Renal pelvis (tissue), 4 donors: ENCODE results near the gene WWP2. TPM values are rescaled to one million over a fixed set of nuclear protein-coding genes. Genes with fewer than 3 reads are reported as not detected.
A peak's percentile ranks its signal among the peaks of the same experiment; 100 is the strongest.
"Not testable (repeated sequence)": the region's sequence is repeated elsewhere in the genome, so short reads cannot be mapped to it uniquely, and the experiment has no call there.

Experiments used
- DNase-seq: peaks from one replicate; pipeline ENCODE4 v3.0.0-alpha.2; 2013
- polyA plus RNA-seq, 3 donors: library from polyadenylated mRNA; unstranded; fragments of 120-200 nt; gene quantifications; one replicate each; pipeline ENCODE4 v1.2.1, GENCODE V29; 2013; ENCODE audit not compliant: insufficient read length in 3 of 3

Gene WWP2
- polyA plus RNA-seq, 3 donors = 45.9 to 55.4 (median 53.9) TPM

DNA sequence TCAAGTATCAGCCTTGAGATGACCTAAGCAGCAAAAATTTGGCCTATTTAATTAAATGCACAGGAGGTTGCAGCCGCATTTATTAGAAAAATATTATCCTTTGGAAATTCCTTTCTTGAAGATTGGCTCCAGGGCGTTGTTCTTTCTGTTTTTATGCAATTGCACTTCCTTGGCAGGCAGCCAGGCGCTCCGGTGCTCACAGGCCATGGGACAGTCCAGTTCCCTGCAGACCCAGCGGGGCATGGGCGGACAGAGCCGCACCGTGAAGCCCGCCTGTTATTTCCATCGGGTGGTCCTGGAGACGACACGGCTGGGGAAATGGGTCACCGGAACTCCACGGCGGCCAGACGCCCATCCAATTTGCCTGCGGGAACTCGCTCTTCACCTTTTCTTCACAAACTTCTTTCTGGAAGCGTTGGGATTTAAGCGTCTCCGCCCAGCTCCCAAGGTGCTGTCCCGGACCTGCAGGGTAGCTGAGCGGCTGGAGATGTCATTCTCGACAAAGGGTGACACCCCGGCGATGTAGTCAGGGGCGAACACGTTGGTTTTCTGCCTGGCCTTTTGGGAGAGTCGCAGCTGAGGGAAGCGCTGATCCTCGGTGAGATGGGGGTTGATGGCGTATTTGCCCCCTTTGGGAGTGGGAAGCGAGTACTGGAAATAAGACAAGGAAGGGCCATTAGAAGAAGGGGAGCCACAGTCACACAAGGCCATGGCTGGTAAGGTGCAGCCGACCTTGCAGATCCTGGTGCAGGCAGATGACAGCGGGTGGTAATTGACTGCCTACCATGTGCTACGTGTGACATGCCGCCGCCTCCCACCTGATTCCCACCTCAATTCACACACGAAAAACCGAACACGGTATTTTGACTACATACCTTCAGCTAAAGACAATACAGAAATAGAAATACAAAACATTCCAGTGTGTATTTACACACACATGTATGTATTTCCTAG, 19.9 kb upstream of the WWP2 start:
- DNase-seq = peak; percentile 65

DNA sequence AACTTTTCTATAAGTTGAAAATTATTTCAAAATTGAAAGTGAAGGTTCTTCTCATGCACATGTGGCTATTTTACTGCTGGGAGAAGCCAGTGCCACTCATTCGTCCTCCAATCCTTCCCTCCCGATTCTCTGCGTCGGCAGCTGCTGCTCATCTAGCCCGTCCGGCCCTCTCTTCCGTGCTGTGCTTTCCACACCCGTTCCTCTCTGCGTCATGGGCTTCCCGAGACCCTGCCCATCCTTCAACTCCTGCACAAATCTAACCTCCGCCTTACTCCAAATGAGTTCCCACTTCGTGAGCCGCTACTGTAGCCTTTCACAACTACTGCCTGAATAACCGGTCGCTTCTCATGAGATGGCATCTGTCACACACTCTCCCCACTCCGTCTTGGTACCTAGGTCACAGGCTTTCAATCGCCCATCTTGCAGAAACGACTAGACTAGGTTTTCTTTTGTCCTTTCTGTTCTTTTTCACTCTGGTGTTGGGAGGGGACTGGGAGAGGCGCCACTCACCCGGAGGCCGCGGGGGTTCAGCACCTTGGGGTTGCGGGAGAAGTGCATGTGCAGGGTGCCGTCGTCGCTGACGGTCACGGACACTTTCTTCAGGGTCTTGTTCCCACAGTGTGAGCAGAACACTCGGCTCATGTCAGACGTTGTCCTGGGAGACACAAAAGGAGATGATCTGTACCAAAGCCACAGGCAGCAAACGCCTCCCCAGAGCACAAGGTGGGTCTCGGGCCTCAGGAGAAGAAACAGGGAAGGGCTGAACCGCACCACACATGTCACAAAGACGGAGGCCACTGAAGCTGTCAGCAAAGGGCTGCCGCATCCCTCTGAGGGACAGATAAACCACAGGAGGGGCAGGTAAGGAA, 17.5 kb upstream of the WWP2 start:
- no peak for DNase-seq

DNA sequence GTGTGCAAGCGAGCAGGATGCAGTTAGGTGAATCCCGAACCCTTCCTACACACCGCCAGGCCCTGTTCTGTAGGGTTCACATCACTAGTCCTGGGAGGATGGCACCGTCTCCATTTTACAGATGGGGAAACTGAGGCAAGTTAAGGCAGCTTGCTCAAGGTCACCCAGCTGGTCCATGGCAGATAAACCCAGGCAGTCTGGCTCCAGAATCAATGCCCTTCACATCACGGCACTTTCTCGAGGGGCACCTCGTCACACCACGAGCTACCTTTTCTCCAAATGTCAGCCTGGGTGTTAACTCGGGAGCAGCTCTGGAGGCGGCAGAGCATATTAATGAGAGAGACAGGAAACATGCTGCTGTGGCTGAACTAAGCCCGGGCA, 16.9 kb upstream of the WWP2 start:
- DNase-seq = no peak

DNA sequence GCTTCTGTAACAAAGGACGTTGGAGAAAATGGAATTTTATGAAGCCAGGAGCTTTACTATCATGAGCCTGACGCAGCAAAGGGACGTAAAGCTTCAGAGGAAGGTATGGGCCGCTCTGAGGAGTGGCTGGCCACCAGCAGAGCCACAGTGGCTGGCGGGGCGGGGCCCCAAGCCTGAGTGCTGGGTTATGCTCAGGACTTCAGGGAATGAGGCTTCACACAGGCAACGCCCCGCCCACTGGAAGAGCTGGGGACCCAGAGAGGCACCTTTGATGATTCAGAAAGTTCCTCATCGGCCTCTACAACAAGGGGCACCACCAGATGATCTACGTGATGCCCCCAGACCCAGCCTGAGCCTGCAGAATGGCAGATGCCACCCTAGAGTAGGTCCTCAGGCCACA, 16.2 kb upstream of the WWP2 start:
- DNase-seq = no peak

DNA sequence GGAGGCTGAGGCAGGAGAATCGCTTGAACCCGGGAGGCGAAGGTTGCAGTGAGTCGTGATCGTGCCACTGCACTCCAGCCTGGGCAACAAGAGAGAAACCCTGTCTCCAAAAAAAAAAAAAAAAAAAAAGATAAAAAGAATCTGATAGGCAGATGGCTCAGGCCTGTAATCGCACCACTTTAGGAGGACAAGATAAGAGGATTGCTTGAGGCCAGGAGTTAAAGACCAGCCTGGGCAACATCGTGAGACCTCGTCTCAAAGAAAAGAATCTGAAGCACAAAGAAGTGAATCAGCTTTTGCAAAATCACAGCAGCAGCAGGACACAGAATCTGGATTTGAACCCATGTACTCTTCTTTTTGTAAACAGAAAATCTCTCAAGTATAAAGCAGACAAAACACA, 15.0 kb upstream of the WWP2 start:
- DNase-seq = no peak

DNA sequence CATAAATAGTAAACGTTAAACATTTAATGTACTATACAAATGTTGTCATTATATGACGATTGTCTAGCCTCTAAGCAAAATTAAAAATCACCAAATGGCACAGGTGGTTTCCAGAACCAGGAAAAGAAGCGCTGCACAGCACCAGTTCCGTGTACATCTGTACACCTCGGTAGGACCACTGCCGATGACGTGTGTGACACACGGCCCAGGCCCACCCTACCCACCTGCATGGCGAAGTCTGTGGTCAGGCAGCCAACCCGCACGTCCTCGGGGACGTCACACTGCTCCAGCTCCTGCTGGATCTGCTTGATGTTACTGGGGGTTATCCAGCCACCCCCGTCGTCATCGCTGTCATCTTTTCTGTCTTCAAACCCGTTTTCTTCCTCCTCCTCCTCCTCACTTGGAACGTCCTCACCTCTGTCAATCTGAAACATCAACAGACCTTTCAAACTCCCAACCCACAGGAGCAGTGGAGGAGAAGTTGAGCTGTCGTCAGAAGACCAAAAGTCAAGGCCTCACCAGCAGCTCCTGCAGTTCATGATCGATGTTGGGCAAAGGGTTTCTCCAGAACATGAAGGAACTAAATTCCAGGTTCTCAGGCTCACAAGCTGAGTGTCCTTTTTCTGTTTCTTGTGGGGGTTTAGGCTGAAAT, 13.3 kb upstream of the WWP2 start:
- no peak for DNase-seq

DNA sequence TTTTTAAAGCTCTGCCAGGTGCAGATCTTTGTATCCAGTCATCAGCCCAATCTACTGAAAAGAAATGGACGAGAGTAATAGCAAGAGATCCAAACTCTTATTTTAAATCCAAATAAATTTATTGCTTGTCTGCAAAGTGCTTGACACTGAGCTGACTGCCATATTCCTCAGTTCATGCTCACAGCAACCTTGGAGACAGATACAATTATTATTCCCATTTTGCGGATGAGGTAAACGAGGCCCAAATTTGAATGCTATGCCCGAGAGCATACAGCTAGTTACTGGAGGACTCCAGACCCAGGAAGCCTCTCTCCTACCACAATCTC, 8.0 kb upstream of the WWP2 start:
- DNase-seq = no peak

DNA sequence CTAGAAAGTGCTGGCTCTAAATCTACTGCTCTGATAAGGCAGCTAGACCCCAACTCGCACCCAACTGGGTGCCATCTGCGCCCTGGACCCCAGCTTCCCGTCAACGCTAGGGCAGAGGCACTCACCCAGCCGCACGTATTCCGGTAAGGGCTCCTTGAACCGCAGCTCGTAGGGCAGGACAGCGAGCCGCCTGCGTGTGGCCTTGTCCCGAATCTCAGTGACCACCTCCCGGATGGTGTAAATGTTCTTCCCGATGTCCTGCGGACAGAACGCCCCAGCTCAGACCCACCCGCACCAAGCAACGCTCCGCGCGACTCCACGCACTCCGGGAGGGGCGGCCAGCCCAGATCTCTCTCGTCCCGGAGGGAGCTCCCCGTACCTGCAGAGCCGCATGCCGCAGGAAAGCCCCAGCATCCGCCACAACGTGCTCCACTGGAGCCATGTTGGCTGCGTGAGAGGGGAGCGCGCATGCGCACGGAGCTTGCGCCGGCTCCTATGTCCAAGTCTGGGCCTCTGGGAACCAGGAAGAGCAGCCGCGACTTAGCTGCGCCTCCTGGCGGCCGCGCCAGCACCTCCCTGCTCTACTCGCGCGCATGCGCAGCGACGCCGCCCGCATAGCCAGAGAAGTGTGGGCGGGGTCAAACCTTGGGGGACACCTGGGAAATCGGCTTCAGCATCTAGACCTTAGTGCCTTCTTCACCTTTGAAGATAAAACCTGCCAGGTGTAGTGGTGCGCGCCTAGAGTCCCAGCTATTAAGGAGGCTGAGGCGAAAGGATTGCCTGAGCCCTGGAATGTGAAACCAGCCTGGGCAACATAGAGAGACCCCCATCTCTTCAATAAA, 7.4 kb upstream of the WWP2 start, which contains the start of gene NOB1:
Gene NOB1 (minus strand): TSS at position 458 of the 842 bp plus-strand sequence. CDS start 16 bp downstream, at position 442.
- peak; percentile 96 for DNase-seq

DNA sequence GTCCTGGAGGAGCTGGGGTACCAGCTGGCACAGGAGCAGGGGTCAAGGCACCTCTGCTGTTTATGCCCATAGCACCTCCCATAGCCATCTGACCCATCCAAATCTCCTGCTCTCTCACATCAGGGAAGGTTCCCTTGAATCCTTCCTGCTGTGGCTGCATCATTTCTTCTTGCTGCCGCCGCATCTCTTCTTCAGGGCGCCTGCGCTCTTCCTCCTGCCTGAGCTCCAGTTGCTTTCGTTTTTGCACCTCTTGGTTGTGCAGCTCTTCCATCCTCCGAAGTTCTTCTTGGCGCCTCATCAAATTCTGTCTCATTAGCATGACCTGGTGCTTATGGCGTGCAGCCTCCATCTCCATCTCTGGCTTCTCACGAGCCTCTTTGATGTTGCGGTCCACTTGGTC, 5.4 kb upstream of the WWP2 start:
- no peak for DNase-seq

DNA sequence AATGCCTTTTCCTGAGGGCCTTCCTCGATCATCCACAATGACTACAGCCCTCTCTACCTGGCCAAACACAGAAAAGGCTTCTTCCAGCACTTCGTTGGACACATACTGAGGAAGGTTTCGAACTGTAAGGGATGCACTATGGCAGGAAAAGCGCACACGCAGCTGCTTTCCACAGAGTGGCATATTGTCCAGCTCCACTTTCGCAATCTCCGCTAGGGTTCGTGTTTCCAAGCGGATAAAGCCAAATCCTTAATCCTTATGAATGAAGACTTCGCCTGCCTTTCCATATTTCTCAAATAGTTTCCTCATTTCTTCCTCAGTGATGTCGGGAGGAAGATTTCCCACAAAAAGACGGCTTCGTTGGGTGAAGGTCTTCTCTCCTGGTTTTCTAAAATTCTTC, 4.8 kb upstream of the WWP2 start:
- not testable (repeated sequence) for DNase-seq

DNA sequence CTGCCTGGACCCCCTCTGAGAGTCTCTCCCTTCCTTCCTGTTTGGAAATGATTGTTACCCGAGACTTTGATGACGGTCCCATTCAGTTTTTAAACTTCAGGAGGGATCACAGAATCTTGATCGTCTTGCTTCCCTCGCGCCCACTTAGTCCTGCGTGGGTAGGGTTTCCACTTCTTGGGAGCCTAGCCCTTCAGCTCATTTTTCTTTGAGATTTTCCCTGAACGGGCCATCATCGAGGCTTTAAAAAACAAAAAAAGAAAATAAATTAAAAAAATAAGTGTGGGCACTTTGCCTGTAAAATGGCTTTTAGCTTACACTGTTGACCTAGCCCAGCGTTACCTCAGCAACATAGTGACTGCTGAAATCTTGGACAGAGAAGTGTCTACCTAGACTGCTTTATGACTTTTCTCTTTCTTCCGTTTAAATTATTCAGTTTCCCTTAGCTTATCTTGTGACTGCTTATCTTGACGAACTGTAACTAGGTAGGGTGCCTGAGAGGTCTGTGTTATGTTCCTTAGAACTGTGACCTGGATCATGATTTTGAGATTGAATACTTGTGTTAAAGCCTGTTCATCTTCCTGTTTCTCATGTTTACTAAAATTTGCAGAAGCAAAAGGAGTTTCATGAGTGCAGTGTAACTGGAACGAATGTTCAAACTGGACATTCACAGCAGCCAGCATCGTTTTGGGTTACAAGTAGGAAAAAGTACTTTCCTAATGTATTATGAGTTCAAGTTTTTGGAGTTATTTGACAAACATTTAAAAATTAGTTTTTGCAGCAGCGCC, 874 bp downstream of the WWP2 start:
- DNase-seq = no peak

DNA sequence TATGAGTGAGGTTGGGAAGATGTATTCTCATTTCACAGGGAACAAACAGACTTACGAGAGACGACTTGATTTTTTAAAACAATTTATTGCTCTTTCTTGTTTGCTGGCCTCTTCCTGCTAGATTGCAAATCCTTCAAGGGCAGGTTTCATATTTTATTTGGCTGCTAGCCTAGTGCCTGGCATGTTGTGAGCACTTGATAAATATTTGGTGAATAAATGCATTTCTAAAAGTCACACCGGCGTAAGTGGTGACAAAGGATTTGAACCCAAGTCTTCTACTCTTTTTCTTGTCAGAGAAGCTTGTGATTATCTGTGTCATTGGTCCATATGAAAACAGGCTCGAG, 1.4 kb downstream of the WWP2 start:
- DNase-seq = no peak

DNA sequence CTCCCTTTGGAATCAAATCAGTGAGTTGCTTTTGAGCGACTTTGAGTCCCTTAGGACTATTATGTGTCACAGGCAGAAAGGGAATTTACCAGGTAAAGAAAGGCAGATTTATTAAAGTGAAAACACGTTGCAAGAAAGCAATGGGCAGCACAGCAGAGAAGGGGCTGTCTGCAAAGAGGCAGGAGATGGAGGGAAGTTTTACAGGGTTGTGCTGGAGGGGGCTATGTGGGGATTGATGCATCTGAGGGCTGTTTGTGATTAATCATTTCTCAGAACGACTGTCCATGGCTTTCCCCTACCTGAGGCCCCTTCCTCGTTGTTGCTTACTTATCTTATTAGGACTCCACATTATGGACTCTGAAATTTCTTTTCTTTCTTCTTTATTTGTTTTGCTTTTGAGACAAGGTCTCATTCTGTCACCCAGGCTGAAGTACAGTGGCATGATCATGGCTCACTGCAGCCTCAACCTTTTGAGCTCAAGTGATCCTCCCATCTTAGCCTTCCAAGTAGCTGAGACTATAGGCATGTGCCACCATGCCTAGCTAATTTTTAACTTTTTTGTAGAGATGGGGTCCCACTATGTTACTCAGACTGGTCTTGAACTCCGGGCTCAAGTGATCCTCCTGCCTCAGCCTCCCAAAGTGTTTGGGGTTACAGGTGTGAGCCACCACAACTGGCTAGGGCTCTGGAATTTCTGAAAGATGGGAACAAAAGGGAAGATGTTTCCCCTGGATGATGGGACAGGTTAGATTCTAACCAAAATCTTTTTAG, 5.5 kb downstream of the WWP2 start:
- DNase-seq = no peak

DNA sequence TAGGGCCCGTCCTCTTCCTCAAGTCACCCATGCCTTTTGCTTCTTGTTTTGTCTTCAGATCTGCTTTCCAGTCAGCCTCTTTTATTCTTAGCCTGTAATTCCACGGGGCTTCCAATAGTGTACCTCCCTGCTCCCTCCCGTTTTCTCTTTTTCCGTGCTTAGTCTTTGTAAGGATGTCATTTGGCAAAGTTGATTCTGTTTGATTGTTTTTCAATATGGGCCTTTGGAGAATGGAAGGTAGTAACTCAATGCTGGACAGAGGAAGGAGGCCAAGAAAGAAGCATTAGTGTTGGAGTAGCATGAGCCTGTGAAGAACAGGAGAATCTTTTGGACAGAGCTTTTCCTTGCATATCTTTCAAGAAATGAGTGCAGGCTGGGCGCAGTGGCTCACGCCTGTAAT, 6.5 kb downstream of the WWP2 start:
- no peak for DNase-seq

DNA sequence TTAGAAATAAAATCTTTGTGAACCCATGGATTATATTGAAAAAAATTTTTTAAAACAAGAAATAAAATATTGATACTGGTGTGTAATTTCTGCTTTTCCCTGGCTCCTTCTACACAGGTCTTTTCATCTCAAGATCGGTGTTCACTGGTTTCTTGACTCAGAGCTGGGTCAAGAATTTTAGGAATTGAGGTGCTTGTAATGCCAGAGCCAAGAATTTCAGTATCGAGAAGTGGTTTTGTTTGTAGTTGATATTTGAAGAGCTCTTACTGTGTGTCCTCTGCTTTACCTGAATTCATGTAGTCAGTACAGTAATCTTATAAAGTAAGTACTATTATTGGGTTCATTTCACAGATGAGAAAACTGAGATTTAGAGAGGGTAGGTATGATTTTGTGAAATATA, 7.3 kb downstream of the WWP2 start:
- DNase-seq = no peak

DNA sequence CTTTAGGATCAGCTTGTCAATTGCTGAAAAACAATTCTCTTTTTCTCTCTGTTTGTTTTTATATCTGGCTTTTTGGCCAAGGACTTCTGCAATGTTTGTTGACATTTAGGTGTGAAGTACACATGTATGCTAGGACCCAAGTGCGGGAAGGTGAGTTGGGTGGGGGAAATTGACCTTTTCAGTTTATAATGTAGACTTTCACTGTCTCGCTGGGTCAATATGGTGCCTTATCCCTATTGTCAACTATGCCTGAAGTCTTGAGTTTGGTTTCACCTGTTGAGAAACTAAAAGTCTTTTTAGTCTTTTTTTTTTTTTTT, 9.5 kb downstream of the WWP2 start:
- DNase-seq = no peak

DNA sequence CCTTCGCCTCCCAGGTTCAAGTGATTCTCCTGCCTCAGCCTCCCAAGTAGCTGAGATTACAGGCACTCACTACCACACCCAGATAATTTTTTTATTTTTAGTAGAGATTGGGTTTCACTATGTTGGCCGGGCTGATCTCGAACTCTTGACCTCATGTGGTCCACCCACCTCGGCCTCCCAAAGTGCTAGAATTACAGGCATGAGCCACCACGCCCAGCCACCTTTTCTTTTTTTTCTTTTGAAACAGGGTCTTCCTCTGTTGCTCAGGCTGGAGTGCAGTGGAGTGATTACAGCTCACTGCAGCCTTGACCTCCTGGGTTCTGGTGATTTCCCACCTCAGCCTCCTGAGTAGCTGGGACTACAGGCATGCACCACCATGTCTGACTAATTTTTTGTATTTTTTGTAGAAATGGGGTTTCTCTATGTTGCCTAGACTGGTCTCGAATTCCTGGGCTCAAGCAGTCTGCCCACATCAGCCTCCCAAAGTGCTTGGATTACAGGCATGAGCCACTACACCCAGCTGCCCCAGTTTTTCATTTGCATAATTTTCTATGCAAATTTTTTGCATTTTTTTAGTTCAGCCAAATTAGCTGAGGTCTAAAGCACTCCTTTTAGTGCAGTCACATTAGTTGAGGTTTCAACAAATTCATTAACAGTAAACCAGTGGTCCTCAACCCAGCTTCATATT, 11.3 kb downstream of the WWP2 start:
- no peak for DNase-seq

DNA sequence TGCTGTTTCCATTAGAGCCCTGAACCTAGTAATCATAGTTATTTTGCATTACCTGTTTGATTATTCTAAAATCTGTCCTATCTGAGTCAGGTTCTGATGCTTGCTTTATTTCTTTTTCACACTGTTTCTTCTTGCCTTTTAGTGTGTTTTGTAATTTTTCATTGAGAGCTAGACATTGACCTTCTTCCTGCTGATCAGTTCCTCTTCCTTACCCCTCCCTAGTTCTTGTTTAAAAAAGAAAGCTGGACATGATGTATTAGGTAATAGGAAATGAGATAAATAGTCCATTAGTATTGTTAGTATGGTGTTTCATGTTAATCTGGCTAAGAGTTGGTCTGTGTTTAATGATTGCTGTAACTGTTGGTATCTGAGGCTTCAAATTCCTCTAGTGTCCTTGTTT, 13.4 kb downstream of the WWP2 start:
- no peak for DNase-seq

DNA sequence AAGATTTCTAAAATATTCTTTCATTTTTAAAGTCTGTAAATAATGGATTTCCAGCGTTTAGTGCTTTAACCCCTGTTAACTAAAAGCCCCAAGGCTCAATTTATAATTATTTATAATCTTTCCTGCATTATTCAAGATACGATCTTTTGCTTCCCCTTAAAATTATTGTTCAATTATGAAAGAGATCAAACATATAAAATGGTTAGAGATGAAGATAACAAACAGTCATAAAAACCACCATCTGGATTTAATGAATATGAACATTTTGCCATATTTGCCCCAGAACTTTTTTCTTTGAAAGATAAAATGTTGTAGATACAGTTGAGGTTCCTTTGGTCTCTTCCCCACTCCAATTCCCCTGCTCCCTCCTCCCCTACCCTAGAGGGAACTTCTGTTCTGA, 17.6 kb downstream of the WWP2 start:
- no peak for DNase-seq

DNA sequence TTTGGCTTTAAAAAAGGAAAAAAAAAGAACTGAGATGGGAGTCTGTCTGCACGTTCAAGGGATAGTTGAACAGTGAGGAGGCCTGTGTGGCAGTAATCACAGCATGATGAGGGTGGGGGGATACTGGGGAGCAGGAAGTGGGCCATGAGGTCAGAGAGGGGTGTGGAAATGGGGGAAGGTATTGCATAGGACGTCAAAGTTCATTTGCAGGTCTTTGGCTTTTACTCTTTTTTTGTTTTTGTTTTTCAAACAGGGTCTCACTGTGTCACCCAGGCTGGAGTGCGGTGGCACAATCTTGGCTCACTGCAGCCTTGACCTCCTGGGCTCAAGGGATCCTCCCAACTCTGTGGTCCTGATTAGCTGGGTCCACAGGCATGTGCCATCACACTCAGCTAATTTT, 19.0 kb downstream of the WWP2 start:
- DNase-seq = no peak
